Activated T-helper 17 cell treated with anti-CD3 and anti-CD28 coated beads, Interleukin-2, amount 50 U/mL, for 72 hours (primary cell): ENCODE measurements around the gene OXSR1. TPM values are rescaled to one million over a fixed set of nuclear protein-coding genes. Genes with fewer than 3 reads are reported as not detected.

ENCODE experiments used
- ATAC-seq: fragments of 150-1000 bp; cut with Tn5 transposase; replicated peaks from 2 replicates; pipeline ENCODE4 v1.10.0; 2021; ENCODE audit warnings: mild to moderate bottlenecking, moderate library complexity
- H3K27ac Mint-ChIP-seq: one replicate; pipeline ENCODE4 v1.8.0; 2022; ENCODE audit warnings: mixed read lengths
- H3K27me3 Mint-ChIP-seq: one replicate; pipeline ENCODE4 v1.8.0; 2022; ENCODE audit warnings: mixed read lengths
- H3K36me3 Mint-ChIP-seq: one replicate; pipeline ENCODE4 v1.8.0; 2022; ENCODE audit warnings: low read depth, mild to moderate bottlenecking, mixed read lengths
- H3K4me1 Mint-ChIP-seq: one replicate; pipeline ENCODE4 v1.8.0; 2022; ENCODE audit warnings: mixed read lengths
- H3K4me3 Mint-ChIP-seq: one replicate; pipeline ENCODE4 v1.8.0; 2022; ENCODE audit warnings: mild to moderate bottlenecking, mixed read lengths
- H3K9me3 Mint-ChIP-seq: one replicate; pipeline ENCODE4 v1.8.0; 2022; ENCODE audit warnings: mixed read lengths
- total RNA-seq, 2 donors: library from RNA; stranded (reverse); gene quantifications; one replicate each; pipeline ENCODE4 v1.2.3, GENCODE V29; 2022

Gene OXSR1
- total RNA-seq, 2 donors from 2014 or later: 77.8 to 78.4 TPM

DNA sequence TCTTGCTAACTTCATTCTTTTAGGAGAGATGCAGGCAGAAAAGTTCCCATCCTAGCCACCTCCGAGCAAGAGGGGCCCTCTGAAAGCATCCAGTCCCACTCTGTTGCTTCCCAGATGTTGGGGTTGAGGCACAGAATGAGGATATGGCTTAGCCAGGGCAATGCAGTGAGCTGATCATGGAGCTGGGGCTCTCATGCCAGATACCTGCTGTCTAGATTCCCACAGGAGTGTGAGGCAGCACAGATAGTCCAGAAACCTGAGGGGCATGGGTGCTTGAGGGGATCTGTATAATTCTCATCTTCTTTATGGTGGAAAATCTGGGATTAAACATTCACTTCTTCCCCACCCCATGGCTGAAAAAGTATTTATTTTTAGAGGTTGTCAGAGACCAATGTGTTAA, 101.5 kb downstream of the OXSR1 start:
- peak overlapping the region; percentile 11 for H3K27ac Mint-ChIP-seq
- H3K27me3 Mint-ChIP-seq: no peaks in the 10 kb centered on the region
- H3K4me1 Mint-ChIP-seq: peaks cover 20% of the 10 kb centered on the region
- H3K9me3 Mint-ChIP-seq: no peaks in the 10 kb centered on the region
- H3K4me3 Mint-ChIP-seq: no peak overlapping the region
- no peak for ATAC-seq
- no peaks in the 10 kb centered on the region for H3K36me3 Mint-ChIP-seq

DNA sequence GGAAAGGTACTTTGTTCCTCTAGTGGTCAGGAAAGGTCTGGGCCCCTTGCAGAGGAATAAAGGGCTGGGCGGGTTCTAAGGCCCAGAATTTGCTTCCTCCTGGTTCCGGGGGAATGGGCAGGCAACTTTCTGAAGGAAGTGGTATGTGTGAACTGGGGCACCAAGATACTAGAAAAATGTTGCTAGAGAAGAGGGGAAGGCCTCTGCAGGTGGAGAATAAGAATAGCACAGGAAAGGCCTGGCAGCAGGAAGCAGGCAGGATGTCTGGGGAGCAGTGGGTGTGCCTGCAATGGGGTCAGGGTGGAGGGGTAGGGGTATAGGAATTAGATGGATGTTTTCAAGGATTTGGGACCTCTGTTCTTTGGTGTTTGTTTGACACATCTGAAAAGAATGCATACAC, 102.3 kb downstream of the OXSR1 start:
- H3K27me3 Mint-ChIP-seq: no peaks in the 10 kb centered on the region
- H3K36me3 Mint-ChIP-seq: no peaks in the 10 kb centered on the region
- no peaks in the 10 kb centered on the region for H3K9me3 Mint-ChIP-seq
- peaks cover 20% of the 10 kb centered on the region for H3K4me1 Mint-ChIP-seq
- H3K27ac Mint-ChIP-seq: no peak overlapping the region
- no peak for ATAC-seq
- no peak overlapping the region for H3K4me3 Mint-ChIP-seq

DNA sequence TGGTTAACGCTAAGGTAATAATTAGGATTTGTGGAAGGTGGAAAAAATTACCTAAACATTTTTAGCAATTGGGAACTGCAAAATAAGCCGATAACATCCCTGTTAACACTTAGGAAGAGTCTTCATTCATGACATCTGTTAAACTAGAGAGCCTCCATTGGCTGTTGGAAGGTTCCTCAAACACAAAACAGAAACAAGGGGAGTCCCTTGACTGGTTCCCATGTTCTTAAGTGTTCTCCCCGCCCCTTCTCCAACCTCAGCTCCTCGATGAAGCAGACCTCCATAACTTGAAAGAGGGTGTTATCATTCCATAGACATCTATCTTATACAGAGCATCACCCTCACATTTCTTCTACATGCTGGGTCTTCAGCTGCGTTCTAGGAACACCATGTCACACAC, 102.8 kb downstream of the OXSR1 start:
- ATAC-seq: no peak
- Mint-ChIP-seq H3K36me3 (no peaks in the 10 kb centered on the region), H3K9me3 (no peaks in the 10 kb centered on the region)

GRCh38 chr3:38268522-38268921, 103.2 kb downstream of the OXSR1 start:
- ATAC-seq: no peak
- H3K9me3 Mint-ChIP-seq: no peaks in the 10 kb centered on the region
- peaks cover 17% of the 10 kb centered on the region for H3K4me1 Mint-ChIP-seq
- no peaks in the 10 kb centered on the region for H3K36me3 Mint-ChIP-seq
- no peak overlapping the region for H3K4me3 Mint-ChIP-seq
- H3K27ac Mint-ChIP-seq: peak overlapping the region; percentile 25
- no peaks in the 10 kb centered on the region for H3K27me3 Mint-ChIP-seq

More for the DNA sequence above, 102.8 kb downstream of the OXSR1 start:
- H3K27ac Mint-ChIP-seq: peak overlapping the region; percentile 25
- peaks cover 20% of the 10 kb centered on the region for H3K4me1 Mint-ChIP-seq
- H3K4me3 Mint-ChIP-seq: no peak overlapping the region
- no peaks in the 10 kb centered on the region for H3K27me3 Mint-ChIP-seq

GRCh38 chr3:38270606-38271005, 105.3 kb downstream of the OXSR1 start:
- Mint-ChIP-seq H3K27ac (no peak overlapping the region), H3K4me1 (peaks cover 14% of the 10 kb centered on the region), H3K9me3 (no peaks in the 10 kb centered on the region), H3K27me3 (no peaks in the 10 kb centered on the region), H3K36me3 (no peaks in the 10 kb centered on the region), H3K4me3 (no peak overlapping the region)
- ATAC-seq: no peak

DNA sequence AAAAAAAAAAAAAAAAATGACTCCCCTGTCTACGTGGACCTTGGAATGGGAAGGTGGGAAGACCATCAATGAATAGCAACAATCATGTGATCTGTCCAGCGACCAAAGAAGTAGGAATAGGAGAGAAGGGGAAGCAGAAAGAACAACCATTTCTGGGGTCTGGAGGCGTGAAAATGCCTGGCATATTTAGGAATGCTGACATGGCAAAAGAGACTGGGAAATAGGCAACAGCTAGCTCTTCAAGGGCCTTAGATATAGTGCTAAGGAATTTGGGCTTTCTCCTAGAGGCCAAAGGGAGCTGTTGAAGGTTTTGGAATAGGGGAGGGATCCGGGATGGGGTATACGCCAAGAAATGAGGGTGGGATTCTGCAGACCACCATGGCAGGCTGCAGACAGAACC, 106.2 kb downstream of the OXSR1 start:
- H3K4me1 Mint-ChIP-seq: peaks cover 14% of the 10 kb centered on the region
- no peak overlapping the region for H3K4me3 Mint-ChIP-seq
- H3K27me3 Mint-ChIP-seq: no peaks in the 10 kb centered on the region
- no peak overlapping the region for H3K27ac Mint-ChIP-seq
- H3K36me3 Mint-ChIP-seq: no peaks in the 10 kb centered on the region
- H3K9me3 Mint-ChIP-seq: no peaks in the 10 kb centered on the region
- ATAC-seq: no peak

GRCh38 chr3:38274864-38275649, 109.7 kb downstream of the OXSR1 start:
- Mint-ChIP-seq H3K27ac (no peak overlapping the region), H3K27me3 (no peaks in the 10 kb centered on the region)

DNA sequence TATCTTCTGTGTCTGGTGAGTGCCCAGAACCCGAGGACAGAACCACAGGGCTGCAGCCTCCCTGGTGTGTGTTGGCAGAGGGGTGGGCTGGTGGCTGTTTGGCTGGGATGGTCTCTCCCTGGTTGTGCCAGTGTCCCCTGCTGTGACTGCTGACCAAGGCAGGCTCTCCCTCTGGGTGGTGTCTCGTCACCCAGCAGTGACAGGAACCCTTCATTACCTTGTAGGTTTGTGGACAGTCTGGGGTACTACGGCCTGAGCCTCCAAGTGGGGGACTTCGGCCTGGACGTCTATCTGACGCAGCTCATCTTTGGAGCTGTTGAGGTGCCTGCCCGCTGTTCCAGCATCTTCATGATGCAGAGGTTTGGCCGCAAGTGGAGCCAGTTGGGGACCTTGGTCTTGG, 110.3 kb downstream of the OXSR1 start:
- ATAC-seq: no peak

More at GRCh38 chr3:38274864-38275649, 109.7 kb downstream of the OXSR1 start:
- Mint-ChIP-seq H3K4me3 (no peak overlapping the region), H3K9me3 (no peaks in the 10 kb centered on the region), H3K4me1 (no peaks in the 10 kb centered on the region), H3K36me3 (no peaks in the 10 kb centered on the region)
- no peak for ATAC-seq

GRCh38 chr3:38276081-38276916, 111.0 kb downstream of the OXSR1 start:
- Mint-ChIP-seq H3K9me3 (no peaks in the 10 kb centered on the region), H3K27me3 (no peaks in the 10 kb centered on the region), H3K4me1 (no peaks in the 10 kb centered on the region), H3K4me3 (no peak overlapping the region), H3K27ac (peak overlapping the region; percentile 44), H3K36me3 (no peaks in the 10 kb centered on the region)
- no peak for ATAC-seq

More for the DNA sequence above, 110.3 kb downstream of the OXSR1 start:
- Mint-ChIP-seq H3K27ac (no peak overlapping the region), H3K36me3 (no peaks in the 10 kb centered on the region), H3K4me1 (no peaks in the 10 kb centered on the region), H3K9me3 (no peaks in the 10 kb centered on the region), H3K4me3 (no peak overlapping the region), H3K27me3 (no peaks in the 10 kb centered on the region)

DNA sequence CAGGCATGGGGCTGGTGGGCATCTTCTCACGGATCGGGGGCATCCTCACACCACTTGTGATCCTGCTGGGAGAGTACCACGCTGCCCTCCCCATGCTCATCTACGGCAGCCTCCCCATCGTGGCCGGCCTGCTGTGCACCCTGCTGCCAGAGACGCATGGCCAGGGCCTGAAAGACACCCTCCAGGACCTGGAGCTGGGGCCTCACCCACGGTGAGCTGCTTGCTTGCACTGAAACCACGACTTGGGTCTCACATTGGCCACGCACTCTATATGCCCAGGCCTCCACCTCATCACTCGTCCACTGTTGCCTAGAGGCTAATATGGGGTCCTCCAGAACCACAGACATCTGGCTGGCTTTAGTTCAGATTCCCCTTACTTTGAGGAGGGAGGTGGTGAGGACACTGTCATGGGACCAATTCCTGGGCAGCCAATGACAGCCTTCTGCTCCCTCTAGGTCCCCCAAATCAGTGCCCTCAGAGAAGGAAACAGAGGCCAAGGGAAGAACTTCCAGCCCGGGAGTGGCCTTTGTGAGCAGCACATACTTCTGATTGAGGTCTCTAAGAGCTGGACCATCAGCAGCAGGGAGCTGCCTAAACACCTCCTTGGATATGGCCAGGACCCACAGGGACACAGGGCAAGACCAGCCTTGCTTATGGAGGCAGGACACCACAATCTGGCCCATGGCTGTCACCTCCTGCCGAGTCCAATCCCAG, 111.7 kb downstream of the OXSR1 start:
- Mint-ChIP-seq H3K9me3 (no peaks in the 10 kb centered on the region), H3K36me3 (no peaks in the 10 kb centered on the region), H3K27ac (no peak overlapping the region), H3K27me3 (no peaks in the 10 kb centered on the region), H3K4me1 (no peaks in the 10 kb centered on the region), H3K4me3 (no peak overlapping the region)
- no peak for ATAC-seq

DNA sequence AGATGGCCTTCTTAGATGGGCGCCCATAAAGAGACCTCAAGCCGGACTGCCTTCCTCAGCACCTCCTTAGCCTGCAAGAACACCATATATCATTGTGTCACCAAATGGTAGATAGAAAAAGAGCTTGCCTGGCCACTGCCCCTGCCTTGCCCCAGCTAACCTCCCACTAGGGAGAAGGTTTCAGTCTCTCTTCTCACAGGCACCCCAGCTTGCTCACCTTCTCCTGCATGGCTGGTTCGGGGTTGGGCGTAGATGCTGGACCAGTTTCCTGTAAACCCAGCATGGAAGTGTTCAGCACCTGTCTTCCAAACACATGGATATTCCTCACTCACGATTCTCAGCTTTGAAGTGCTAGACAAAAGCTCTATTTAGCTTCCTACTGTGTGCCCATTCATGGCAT, 113.5 kb downstream of the OXSR1 start:
- Mint-ChIP-seq H3K36me3 (no peaks in the 10 kb centered on the region), H3K27ac (peak overlapping the region; percentile 31)

DNA sequence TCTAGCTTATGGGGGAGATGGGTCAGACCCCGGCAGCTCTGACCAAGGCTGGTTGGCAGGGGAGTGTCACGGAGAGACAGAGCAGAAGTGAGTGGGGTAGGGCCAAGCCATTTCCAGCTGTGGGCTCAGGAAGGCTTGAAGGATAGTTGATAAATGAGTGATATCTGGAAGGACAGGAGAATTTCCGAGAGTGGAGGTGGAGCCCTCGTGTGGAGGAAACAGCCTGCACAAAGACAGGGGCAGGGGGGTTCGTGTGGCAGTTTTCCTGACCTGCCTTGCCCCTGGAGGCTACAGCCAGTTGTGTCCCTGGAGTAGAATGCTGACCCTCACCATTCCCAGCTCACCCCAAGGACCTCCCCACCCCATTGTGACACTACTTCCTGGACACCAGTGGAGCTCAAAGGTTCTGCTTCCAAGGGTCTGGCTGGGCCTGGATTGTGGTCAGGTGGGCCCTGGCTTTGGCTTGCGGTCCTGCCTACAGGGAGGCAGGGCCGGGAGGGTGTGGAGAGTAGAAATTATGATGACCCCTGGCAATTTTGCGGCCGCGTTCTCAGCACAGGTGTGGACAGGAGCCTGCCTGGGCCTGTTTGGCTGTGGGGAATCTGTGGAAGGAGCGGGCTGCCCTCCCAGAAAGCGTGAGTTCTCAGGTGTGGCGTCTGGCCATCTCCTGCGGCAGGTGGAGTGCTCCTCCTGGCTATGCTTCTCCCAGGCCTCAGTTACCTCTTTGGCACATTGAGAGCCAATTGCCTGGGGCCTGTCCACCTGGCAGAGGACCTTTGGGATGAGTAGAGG, 116.8 kb downstream of the OXSR1 start, which contains the start of gene SLC22A14:
TSS of gene SLC22A14 (plus strand) at position 400 of the 792 bp plus-strand sequence. CDS start 23,733 bp downstream, outside the sequence.
- H3K4me3 Mint-ChIP-seq: no peak within 1 kb of the TSS
- H3K36me3 Mint-ChIP-seq: no peaks in the 10 kb centered on the region
- H3K27me3 Mint-ChIP-seq: no peaks in the 10 kb centered on the region
- H3K4me1 Mint-ChIP-seq: no peaks in the 10 kb centered on the region
- no peak within 1 kb of the TSS for H3K27ac Mint-ChIP-seq
- no peak for ATAC-seq
- H3K9me3 Mint-ChIP-seq: no peaks in the 10 kb centered on the region

More for the DNA sequence above, 113.5 kb downstream of the OXSR1 start:
- H3K4me1 Mint-ChIP-seq: no peaks in the 10 kb centered on the region
- no peak for ATAC-seq
- H3K27me3 Mint-ChIP-seq: no peaks in the 10 kb centered on the region
- H3K4me3 Mint-ChIP-seq: no peak overlapping the region
- H3K9me3 Mint-ChIP-seq: no peaks in the 10 kb centered on the region

DNA sequence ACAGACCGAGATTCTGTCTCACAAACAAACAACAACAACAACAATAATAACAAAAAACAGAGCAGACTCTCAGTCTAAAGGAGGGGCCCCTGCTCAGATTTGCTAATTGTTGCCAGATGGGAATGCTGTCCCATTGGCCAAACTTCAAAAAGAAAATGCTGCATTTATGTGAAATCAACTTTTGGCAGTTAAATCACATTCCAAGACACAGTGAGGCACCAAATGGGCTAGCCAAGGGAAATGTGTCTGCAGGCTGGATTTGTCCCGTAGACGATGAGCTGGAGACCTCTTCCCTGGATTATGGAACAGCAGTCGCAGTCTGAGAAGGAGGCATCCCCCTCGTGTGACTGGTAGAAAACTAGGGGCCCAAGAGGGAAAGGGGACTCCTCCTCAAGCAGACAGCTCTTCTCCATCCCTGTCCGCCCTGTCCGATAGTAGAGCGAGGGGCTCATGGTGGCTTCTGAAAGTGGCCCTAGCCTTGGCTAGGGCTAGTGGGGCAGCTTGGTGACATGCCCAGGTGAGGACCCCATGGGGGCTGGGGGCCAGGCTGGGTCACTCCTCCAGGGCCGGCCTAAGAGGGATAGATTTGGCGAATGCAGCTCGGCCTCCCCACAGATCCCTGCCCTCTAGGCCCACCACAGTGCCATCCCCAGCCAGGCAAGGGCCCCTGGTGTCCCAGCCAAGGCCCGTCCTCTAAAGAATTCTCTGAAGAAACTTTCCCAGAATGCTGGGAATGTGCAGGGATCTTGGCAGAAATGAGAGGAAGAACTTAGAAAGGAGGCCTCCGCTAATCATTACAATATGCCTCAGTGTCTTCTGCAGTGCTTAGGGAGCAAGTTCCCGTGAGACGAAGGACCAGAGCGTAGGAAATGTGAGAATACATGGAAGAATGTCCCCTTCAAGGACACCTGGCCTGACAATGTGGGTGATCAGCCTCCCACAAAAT, 118.7 kb downstream of the OXSR1 start:
- Mint-ChIP-seq H3K4me3 (no peak overlapping the region), H3K27ac (no peak overlapping the region), H3K27me3 (no peaks in the 10 kb centered on the region), H3K4me1 (no peaks in the 10 kb centered on the region), H3K9me3 (no peaks in the 10 kb centered on the region), H3K36me3 (no peaks in the 10 kb centered on the region)
- ATAC-seq: no peak
